NCI-H146 treated with DMSO at 0.1 percent for 48 hours (cell line): ENCODE results near the gene AP3S2.

Experiments used
- DNase-seq: peaks from one replicate; lab custom pipeline; 2025; ENCODE audit not compliant: unreplicated experiment; lab: John Stamatoyannopoulos, UW

Gene AP3S2

DNA sequence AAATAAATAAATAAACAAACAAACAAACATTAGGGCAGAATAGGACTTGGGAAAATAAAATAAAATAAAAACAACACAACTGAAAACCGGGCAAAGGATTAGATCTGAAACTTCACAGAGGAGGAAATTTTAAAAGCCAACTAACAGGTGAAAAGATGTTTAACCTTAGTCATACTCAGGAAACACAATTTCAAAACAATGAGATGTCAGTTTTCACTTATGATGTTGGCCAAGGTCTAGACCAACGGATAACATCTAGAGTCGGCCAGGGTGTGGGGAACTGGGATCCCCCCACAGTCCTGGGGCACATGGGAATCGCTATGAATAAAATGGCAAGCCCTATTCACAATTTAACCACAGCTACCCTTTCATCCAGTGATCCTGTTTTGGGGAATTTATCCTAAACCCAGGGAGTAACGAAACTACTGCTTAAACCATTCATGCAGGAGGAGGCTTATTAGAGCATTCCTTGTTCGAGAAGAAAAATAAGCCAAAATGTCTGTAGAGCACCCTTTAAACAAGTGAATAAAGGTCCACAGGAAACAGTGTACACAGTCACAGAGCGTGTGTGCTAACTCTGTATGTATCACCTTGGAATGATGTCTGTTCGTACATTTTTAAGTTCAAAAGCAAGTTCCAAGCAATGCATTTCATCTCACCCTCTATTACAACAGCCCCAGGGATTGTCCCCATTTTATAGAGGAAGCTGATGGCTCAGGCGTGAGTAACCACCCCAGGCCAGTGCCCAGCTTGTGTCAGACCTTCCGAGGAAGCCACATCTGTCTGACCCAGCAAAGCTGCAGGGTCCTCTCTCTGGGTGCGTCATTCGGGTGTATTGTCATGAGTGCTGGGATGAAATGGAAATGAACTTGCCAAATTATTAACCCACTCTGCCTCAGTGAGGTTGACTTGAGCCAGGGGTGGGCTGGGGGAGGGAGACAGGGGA, 72.9 kb downstream of the AP3S2 start:
- no peak for DNase-seq

DNA sequence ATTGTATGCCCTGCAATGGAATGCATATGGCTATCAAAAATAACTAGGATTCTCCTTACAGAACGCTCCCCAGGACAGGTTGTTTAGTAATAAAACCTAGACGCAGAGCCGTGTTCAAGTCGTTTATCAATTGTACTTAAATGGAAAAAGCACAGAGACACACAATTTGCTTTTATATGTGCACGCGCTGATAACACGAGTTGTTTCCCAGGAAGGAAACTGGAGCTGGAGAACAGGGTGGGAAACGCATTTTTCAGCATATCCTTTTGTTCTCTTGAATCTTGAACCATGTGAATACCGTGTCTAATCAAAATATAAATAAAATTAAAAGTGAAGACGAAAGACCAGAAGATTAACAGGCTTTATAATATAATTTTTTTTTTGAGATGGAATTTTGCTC, 75.5 kb downstream of the AP3S2 start:
- DNase-seq, result no peak

DNA sequence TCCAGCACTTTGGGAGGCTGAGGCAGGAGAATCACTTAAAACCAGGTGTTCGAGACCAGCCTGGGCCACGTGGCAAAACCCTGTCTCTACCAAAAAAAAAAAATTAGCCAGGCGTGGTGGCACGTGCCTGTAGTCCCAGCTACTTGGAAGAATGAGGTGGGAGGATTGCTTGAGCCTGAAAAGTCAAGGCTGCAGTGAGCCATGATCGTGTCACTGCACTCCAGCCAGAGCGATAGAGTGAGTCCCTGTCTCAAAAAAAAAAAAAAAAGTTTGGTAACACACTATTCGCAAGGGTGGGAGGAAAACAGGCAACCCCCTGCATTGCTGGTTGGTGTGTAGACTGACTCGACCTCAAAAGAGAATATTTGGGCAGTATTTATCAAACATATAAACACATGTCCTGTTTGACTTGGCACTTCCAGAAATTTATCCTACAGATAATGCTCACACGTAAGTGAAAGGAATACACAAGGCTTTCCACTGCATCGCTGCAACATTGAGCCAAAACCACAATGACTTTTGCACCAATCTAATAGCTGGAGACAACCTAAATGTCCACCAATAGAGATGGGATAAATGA, 76.0 kb downstream of the AP3S2 start:
- DNase-seq, result no peak

DNA sequence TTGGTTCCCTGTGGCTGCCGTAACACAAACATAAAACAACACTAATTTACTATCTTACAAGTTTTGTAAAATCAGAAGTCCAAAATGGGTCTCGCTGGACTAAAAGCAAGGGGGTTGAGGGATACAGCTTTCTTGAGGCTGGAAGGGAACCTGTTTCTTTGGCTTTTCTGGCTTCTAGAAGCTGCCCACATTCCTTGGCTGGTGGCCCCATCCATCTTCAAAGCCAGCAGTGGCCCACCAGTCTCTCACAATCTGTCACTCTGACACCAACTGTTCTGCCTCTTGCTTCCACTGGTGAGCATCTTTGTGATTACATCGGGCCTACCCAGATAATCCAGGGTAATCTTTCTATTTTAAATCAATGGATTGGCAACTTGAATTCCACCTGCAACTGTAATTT, 78.0 kb downstream of the AP3S2 start:
- DNase-seq, result no peak

DNA sequence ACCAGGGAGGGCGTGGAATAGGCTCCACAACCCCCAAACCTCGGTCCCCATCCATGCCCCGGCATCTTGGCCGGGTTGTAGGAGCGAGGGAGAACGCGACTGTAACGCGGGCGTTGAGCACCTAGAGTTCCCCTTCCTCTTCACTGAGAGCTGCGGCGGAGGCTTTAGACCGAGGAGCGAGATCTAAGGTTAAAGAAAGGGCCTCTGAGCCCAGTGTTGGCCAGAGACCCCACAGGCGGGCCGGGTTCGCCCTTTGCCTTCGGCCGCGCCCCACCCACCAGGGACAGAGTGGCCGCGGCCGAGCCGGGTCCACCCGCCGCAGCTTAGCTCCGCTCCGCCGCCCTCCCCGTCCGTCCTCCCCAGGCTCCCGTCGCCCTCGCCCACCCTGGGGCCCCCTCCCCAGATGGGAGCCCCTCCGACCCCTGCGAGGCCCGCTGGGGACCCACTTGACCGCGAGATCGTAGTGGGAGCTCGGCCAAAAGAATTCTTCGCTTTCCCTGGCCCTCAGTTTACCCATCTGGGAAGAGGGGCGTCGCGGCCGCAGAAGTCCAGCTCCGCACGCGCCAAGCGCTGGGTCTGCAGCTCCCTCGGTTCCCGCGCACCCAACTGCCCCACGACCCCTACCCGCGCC, 79.6 kb downstream of the AP3S2 start:
- DNase-seq, result no peak

DNA sequence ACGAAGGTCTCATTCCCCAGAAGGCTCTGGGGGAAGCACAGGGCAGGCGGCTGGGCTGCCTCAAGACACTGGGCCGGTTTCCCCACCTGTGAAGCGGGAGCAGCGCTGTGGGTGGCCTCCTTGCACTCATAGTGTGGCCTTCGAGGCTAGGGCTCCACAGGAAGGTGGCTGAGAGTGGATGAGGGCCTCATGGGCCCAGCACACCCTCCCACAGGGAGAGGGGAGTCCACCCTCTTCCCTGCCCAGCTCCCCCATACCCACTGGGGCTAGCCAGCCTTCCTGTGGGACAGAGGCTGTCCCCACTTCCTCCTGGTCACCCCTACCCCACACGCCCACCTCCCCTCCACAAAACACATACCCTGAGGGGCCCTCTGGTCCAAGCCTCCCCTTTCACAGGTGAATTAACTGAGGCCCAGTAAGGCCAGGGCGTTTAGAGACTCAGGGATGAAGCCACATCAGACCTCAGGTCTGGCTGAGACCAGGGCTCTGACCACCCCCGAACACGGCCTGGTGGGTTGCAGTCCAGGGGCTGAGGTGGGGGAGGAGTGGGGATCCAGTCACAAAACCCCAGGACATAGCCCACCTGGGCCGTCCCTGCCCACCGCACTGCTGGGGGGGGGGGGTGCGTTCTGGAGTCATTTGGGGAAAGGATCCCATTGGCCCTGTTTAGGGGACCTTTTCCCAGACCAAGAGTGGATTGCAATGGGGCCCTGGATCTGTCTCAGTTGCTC, 80.2 kb downstream of the AP3S2 start:
- DNase-seq, result no peak

DNA sequence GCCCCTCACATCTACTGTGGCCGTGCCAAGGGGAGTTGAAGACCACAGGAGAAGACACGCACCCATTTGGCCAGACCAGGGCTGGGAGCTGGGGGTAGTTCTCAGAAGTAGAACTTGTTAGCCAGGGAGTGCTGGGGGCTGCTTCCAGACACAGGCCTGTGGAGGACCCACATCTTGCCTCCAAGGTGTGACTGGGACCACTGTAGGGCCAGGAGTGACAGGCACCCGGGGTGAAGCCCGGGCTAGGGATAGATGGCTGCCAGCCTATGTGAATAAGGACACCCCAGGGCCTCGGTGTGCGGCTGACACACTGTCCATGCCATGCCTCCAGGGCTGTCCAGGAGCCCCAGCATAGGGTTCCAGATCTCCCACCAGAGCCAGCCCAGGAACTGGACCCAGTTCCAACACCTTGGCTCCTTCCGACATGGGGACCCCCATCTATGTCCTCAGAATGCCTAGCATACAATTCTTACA, 80.9 kb downstream of the AP3S2 start:
- DNase-seq, result no peak

DNA sequence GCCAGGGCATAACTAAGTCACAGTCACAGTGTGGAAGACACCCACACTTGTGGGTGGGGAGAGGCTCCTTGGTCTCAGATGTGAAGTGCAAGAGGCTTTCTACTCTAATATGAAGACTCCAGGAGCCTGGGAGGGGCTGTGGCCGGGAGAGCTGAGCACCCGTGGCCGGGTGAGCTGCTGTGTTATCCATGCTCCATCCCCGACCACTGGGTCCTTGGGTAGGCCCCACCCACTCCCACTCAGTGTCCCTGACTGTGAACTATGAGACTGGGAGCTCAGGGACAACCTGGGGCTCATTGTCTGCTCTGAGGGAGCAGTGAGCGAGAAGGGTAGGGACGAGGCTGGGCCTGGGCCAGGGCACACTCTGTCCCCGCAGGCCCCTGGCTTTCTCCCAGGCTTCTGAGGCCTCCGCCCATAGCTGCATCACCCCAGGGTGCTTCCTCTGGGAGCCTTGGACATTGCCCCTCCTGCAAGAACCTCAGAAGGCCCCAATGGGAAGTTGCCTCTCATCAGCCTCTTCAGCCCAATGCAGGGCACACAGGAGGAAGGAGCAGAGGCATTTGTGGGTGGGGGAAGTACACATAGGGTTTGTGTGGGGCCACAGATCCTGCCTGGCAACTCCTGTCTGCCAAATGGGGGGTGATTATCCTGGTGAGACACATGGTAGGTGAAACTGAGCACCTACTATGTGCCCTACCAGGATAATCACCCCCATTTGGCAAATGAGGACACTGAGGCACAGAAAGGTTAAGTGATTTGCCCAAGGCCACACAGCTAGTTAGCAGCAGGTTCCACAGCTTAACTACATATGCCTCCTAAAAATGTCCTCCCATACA, 81.6 kb downstream of the AP3S2 start:
- no peak for DNase-seq

DNA sequence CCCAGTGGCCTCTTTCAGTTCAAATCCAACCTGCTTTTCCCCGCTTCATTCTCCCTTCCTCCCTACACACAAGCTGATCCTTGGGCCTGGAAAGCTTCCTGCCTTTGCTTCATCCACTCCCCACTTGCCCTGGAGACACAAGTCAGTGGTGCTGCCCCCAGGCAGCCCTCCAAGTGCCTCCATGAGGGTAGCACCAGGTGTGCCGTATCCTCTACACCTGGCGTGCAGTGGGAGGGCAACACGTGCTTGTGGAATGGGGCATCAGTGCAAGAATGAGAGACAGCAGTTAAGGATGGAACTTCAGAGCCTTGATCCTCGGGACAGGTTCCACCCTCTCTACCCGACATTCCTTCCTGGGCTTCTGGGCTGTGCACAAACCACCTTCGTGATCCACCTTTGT, 83.0 kb downstream of the AP3S2 start:
- DNase-seq, result no peak

DNA sequence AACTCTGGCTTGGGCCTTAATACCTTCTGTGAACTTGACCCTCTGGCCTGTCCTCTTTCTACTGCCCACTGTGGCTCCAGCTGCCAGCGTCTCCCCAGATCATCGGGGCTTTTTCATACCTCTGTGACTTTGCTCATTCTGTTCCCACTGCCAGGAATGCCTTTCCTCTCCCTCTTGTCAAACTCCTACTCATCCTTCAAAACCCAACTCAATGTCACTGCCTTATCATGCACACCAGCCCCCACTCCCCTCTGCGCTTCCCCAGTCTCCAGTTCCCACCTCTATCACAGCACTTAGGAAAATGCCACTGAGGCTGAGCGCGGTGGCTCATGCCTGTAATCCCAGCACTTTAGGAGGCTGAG, 84.0 kb downstream of the AP3S2 start:
- no peak for DNase-seq

DNA sequence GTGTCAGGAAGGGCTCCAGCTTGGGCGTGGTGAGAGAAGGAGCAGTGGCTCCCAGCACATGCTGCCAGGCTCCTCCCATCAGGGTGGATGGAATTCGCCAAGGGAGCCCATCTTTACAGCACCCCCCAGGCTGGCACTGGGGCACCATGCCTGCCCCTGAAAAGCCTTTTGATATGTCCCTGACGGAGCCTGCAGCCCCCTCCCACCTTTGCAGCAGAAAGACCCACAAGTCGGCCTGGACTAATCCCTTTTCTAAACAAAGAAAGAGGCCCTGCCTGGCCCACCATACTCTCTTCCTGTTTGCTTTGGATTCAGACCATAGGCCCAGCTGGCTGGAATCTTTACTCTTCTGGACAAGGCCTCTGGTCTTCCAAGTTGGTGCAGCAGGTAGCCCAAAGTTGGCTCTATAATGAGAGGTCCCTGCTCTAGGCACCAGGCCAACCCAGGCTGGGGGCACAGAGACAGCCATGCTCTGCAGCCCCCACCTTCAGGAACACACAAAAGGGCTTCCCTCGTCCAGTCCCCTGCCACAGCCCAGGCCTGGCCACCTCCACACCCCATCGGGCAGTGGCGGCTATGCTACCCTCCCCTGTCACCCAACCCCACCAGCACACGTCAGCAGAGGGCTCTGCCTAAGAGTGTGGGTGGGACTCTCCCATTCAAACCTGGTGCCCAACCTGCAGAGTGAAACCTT, 84.6 kb downstream of the AP3S2 start:
- no peak for DNase-seq

DNA sequence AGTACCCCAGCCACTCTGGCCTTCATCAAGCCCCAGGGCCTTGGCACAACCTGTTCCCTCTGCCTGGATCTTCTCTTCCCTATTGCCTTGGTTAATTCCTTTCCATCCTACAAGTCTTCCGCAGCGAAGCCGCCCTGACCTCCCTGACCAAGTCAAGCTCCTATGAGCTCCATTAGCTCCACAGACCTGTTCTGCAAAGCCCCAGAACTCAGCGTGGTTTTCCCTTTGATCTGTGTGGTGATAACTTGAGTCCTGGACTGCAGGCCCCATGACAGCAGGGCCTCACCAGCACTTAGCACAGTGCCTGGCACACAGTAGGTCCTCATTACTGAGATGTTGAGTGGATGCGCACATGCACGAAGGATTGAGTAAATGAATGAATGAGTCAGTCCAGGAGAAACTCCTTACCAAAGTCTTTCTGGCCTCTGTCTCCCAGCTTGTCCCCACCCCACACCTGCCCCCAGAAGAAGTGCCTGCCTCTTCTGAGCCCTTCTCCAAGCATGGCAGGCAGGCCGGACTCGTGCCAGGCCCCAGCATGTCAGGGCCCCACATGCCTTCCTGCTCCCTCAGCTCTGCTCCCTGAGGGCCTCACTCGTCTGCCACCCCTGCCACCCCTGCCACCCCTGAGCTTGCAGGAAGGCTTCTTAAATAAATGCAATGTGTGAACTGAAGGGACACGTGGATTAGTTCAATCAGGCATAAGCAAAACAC, 85.5 kb downstream of the AP3S2 start:
- DNase-seq, result no peak

DNA sequence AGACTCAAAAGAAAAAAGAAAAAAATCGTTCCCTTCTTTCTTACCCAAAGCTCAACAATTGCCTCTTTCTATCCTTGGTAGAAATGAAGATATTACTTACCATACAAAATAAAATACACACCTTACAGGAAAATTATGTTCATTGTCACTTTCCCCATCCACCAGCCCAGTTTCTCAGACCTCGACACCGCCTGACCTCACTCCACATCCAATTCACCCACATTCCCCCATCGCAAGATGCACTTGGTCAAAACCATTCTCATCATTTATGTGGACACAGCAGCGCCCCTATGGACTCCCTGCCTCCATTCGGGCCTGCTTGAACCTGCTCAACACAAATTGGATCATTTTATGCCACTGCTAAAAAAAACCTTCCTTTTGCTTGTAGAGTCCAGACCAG, 86.1 kb downstream of the AP3S2 start:
- DNase-seq, result no peak

DNA sequence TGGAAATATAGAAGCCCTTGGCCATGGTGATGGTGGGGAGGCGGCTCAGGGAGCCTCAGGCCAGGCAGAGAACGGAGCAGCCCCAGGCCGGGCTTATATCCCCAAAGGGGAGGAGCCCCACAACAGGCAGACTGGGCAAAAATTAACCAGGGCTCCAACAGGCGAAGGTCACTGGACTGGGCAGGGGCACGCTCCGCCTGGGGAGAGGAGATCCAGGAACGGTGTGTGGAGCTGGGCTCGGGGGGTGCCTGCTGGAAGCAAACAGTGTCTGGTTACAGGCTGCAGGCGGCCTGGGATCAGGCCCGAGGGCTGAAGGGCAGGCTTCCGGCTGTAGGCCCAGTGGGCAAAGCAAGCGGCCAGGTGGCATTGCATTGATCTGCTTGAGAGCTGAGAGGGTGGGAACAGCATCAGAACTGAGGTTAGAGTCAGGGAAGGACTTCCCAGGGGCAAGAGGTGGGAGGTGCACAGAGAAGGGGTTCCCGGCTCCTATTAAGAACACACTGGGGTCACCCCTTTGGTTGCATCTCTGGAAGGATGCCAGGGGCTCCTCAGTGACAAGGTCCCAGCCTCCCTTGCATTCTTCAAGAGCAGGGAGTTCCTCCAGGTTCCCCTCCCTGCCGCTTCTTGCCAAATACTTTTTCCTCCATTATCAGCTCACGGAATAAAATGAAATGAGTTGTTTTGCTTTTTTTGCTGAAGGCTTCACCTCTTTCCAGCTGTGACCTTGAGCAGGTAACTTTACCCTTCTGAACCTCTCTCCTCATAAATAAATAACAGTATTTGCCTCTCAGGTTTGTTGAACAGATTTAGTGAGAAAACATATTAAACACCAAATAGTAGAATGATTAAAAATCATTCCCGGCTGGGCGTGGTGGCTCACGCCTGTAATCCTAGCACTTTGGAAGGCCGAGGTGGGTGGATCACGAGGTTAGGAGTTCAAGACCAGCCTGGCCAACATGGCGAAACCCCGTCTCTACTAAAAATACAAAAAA, 86.9 kb downstream of the AP3S2 start:
- DNase-seq, result no peak

DNA sequence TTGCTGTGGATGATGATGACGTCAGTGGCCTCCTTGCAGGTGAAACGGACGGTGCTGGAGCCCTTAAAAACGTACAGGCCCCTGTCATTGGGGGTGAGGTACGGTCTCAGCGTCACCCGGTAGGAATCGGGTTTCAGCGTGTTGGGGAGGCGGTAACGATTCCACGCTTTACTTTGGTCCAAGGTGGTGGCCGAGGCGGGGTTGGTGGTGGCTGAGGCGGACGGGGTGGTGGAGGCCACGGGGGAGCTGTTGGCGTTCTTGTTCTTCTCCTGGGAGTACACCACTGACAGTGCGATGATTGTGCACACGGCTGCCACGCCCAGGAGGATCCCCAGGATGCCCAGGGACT, 87.6 kb downstream of the AP3S2 start:
- no peak for DNase-seq

DNA sequence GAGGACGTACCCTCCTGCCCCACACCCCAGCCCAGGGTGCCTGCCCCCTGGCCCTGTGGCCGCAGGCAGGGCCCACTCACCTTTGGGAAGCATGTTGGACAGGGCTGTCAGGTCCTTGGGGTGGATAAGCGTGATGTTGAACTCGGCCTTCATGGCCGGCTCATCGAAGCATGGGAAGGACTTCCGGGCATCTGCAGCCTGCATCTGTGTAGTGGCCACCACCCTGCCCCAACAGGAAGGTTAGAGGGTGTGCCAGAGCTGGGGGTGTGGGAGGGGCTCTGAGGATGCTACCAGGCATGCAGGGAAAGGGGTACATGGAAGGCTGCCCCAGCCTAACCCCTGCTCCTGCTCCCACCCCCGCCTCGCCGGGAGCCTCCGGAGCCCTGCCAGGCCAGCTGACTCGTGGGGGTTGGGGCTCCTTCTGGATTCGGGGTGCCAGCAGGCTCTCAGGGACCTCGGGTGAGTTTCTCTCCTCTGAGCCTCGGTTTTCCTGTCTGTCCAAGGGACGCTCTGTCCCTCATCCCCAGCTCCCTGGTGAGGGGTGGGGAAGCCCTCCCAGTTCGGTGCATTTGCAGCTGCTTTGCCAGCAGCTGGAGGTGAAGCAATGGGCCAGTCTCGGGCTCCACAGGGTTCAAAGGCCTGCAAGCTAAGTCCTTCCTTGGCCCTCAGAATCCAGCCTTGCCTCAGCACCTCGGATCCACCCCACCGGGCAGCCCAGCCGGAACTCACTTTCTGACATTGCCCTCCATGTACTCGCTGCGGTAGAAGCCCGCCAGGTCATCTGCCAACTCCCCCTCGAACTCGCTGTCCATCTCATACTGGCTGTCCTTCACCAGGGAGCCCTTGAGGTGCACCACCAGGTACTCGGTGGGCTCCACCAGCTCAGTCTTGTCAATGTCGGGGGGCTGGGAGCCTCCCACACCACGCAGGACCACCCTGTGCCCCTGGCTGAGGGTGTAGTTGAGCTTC, 88.3 kb downstream of the AP3S2 start:
- DNase-seq, result no peak
